K562 (cell line): ENCODE measurements around the gene FOXRED2. TPM values are rescaled to one million over a fixed set of nuclear protein-coding genes. Genes with fewer than 3 reads are reported as not detected.
A peak's percentile ranks its signal among the peaks of the same experiment; 100 is the strongest.

Source experiments
- AFF4 ChIP-seq: sonication (generic); formaldehyde crosslinking; IDR thresholded peaks from 2 replicates; pipeline ENCODE4 v1.8.0; 2023; ENCODE audit warnings: mild to moderate bottlenecking, missing genetic modification reagents
- CHD7 ChIP-seq: fragments of 200-600 bp; sonication (generic); IDR thresholded peaks from one replicate; pipeline ENCODE4 v1.6.1; 2012; ENCODE audit warnings: mild to moderate bottlenecking, low read depth, low read length, inconsistent platforms
- ELK3 ChIP-seq: fragments of 450-650 bp; formaldehyde crosslinking; IDR thresholded peaks from 2 replicates; pipeline ENCODE4 v1.4.0; 2020; ENCODE audit warnings: mild to moderate bottlenecking
- GTF2A2 ChIP-seq: IDR thresholded peaks from 2 replicates; pipeline ENCODE4 v1.6.1; 2016; ENCODE audit warnings: mild to moderate bottlenecking, missing genetic modification characterization, missing compliant biosample characterization
- HIVEP1 ChIP-seq: fragments of 250-450 bp; sonication (Bioruptor Pico); IDR thresholded peaks from 2 replicates; pipeline ENCODE4 v1.4.0; 2020; ENCODE audit warnings: mild to moderate bottlenecking
- IFI16 ChIP-seq: fragments of 250-450 bp; sonication (Bioruptor Pico); IDR thresholded peaks from 2 replicates; pipeline ENCODE4 v2.1.2; 2022; ENCODE audit warnings: mild to moderate bottlenecking, inconsistent platforms
- KAT7 ChIP-seq: sonication (generic); formaldehyde crosslinking; IDR thresholded peaks from 2 replicates; pipeline ENCODE4 v1.8.0; 2022; ENCODE audit warnings: missing genetic modification reagents, mild to moderate bottlenecking, borderline replicate concordance
- KDM1A ChIP-seq, 2 experiments: fragments of 450-650 bp; IDR thresholded peaks; 2 replicates each; pipeline ENCODE4 v1.6.1; 2016; ENCODE audit warnings: mild to moderate bottlenecking in 2 of 2
- MAFK ChIP-seq: IDR thresholded peaks from 2 replicates; pipeline ENCODE4 v1.6.1; 2011; ENCODE audit warnings: low read length, improper control_type of control experiment
- SIX5 ChIP-seq, 2 experiments: IDR thresholded peaks; 2 replicates each; pipeline ENCODE4 v1.6.1; 2011; ENCODE audit warnings: low read length in 2 of 2, borderline replicate concordance in 1 of 2, low read depth in 1 of 2, mild to moderate bottlenecking in 1 of 2, moderate library complexity in 1 of 2; ENCODE audit not compliant: insufficient read depth in 1 of 2
- SMAD4 ChIP-seq: fragments of 250-450 bp; sonication (Bioruptor Pico); conservative IDR thresholded peaks from 2 replicates; pipeline ENCODE4 v1.8.0; 2021; ENCODE audit warnings: inconsistent platforms, mild to moderate bottlenecking, moderate library complexity
- ZNF766 ChIP-seq: fragments of 200-800 bp; sonication (Bioruptor generic); conservative IDR thresholded peaks from 2 replicates; pipeline ENCODE4 v1.6.1; 2016; ENCODE audit warnings: missing genetic modification characterization, missing compliant biosample characterization
- polyA plus RNA-seq, 8 experiments: library from polyadenylated mRNA; depleted of rRNA in 4 of 8; stranded (reverse) in 5 of 8; unstranded in 3 of 8; fragments of >200 nt; fragmentation: Nextera tagmentation in 2 of 8; fragmentation: Illumina TruSeq in 1 of 8; extraction: Ambion mirVana in 2 of 8; extraction: Trizol in 1 of 8; gene quantifications; 2 replicates each; pipeline versions ENCODE4 v1.2.1 to v1.2.3, GENCODE V29; 2011 to 2014; ENCODE audit warnings: inconsistent platforms in 1 of 8, missing spikeins in 1 of 8
- total RNA-seq, 7 experiments: library from RNA; depleted of rRNA in 6 of 7; stranded (reverse); fragments of >200 nt in 6 of 7; fragmentation: Illumina TruSeq in 2 of 7; extraction: Trizol in 2 of 7; gene quantifications; 2 replicates each; pipeline versions ENCODE4 v1.2.1 to v1.2.3, GENCODE V29; 2011 to 2021; ENCODE audit warnings: low replicate concordance in 1 of 7

FOXRED2 gene
- total and polyA plus RNA-seq, 9 of the 15 experiments (the other 6 are each of a cell fraction or from before 2014, with no cell fraction given): 2.8 to 48.4 (median 7.8) TPM

- TF ChIP-seq AFF4 (CRISPR knock-in tag) (0 out of 2 replicates have a peak, but pooled peaks have one; percentile 58), IFI16 (CRISPR knock-in tag) (no peak), MAFK (no peak), HIVEP1 (CRISPR knock-in tag) (no peak), SIX5 (IDR thresholded peaks at IDR 0.05; ENCODE audit: borderline replicate concordance in 1 of 2, insufficient read depth in 1 of 2, low read depth in 1 of 2, low read length in 2 of 2) (no peak), KAT7 (no peak), GTF2A2 (no peak), KDM1A (IDR thresholded peaks at IDR 0.05) (peak; percentile 43 to 59; a peak in 2 of 4 replicates), ELK3 (no peak), SMAD4 (peak; percentile 57), CHD7 (no peak), ZNF766 (CRISPR knock-in tag) (0 out of 2 replicates have a peak, but pooled peaks have one; percentile 16)
These were observed 27.9 kb downstream of the FOXRED2 start (continued) for GRCh38 chr22:36478966-36479365.
